NCI-H510A treated with DMSO at 0.1 percent for 48 hours (cell line): ENCODE data around the gene SLC13A3.
"Not testable (repeated sequence)": the region's sequence is repeated elsewhere in the genome, so short reads cannot be mapped to it uniquely, and the experiment has no call there.

Experiments used
- DNase-seq: peaks from one replicate; lab custom pipeline; 2025; lab: John Stamatoyannopoulos, UW

The SLC13A3 gene

GRCh38 chr20:46681032-46681854 lies 30.0 kb upstream of the SLC13A3 start:
- peak; percentile 85 for DNase-seq

GRCh38 chr20:46680684-46681031 lies 29.4 kb upstream of the SLC13A3 start:
- DNase-seq = no peak

- no peak for DNase-seq
Measured at GRCh38 chr20:46678516-46678915, 27.3 kb upstream of the SLC13A3 start.

- DNase-seq = no peak
Measured at GRCh38 chr20:46677608-46678007, 26.3 kb upstream of the SLC13A3 start.

- not testable (repeated sequence) for DNase-seq
Measured at GRCh38 chr20:46676649-46677316, 25.5 kb upstream of the SLC13A3 start.

- DNase-seq = no peak
Measured at GRCh38 chr20:46674253-46675083, 23.2 kb upstream of the SLC13A3 start.

- no peak for DNase-seq
Measured at GRCh38 chr20:46673394-46674252, 22.4 kb upstream of the SLC13A3 start.

- no peak for DNase-seq
Measured at GRCh38 chr20:46672543-46673148, 21.4 kb upstream of the SLC13A3 start.

GRCh38 chr20:46671866-46672542 lies 20.7 kb upstream of the SLC13A3 start:
- DNase-seq = no peak

GRCh38 chr20:46670585-46671584 lies 19.6 kb upstream of the SLC13A3 start:
- peak; percentile 4 for DNase-seq

GRCh38 chr20:46670228-46670584 lies 18.9 kb upstream of the SLC13A3 start:
- DNase-seq = no peak

GRCh38 chr20:46666818-46667515 lies 15.7 kb upstream of the SLC13A3 start:
- DNase-seq = no peak

GRCh38 chr20:46666306-46666705 lies 15.0 kb upstream of the SLC13A3 start:
- DNase-seq = no peak

- DNase-seq = no peak
Measured at GRCh38 chr20:46665602-46666001, 14.3 kb upstream of the SLC13A3 start.

- DNase-seq = no peak
Measured at GRCh38 chr20:46663531-46663930, 12.3 kb upstream of the SLC13A3 start.

GRCh38 chr20:46661659-46662058 lies 10.4 kb upstream of the SLC13A3 start:
- DNase-seq = no peak

- no peak for DNase-seq
Measured at GRCh38 chr20:46660487-46660886, 9.2 kb upstream of the SLC13A3 start.

- no peak for DNase-seq
Measured at GRCh38 chr20:46657618-46658017, 6.4 kb upstream of the SLC13A3 start.

GRCh38 chr20:46657137-46657536 lies 5.9 kb upstream of the SLC13A3 start:
- no peak for DNase-seq
